H9 (cell line): ENCODE data around the gene ZNF566. TPM values are rescaled to one million over a fixed set of nuclear protein-coding genes. Genes with fewer than 3 reads are reported as not detected.

Experiments
- DNase-seq: peaks from one replicate; pipeline ENCODE4 v3.0.0-alpha.2; 2017
- H2AFZ ChIP-seq: one replicate; pipeline ENCODE4 v1.6.1; 2013; ENCODE audit warnings: mild to moderate bottlenecking, low read length, control low read depth, moderate library complexity
- H2AK5ac ChIP-seq: 2 replicates; pipeline ENCODE4 v1.6.1; 2013; ENCODE audit warnings: low read length, control low read depth, mixed read lengths; ENCODE audit not compliant: insufficient read length
- H2BK120ac ChIP-seq: one replicate; pipeline ENCODE4 v1.6.1; 2013; ENCODE audit warnings: low read depth, mild to moderate bottlenecking, low read length, control low read depth, inconsistent platforms; ENCODE audit not compliant: poor library complexity, severe bottlenecking
- H2BK12ac ChIP-seq: 2 replicates; pipeline ENCODE4 v1.6.1; 2013; ENCODE audit warnings: low read length, control low read depth, mixed read lengths, low read depth; ENCODE audit not compliant: insufficient read length
- H2BK15ac ChIP-seq: 2 replicates; pipeline ENCODE4 v1.6.1; 2013; ENCODE audit warnings: low read depth, low read length, control low read depth
- H2BK20ac ChIP-seq: one replicate; pipeline ENCODE4 v1.6.1; 2013; ENCODE audit warnings: low read depth, mild to moderate bottlenecking, low read length, control low read depth, inconsistent platforms; ENCODE audit not compliant: poor library complexity, severe bottlenecking
- H2BK5ac ChIP-seq: 2 replicates; pipeline ENCODE4 v1.6.1; 2013; ENCODE audit warnings: low read length, control low read depth, mixed read lengths; ENCODE audit not compliant: insufficient read length
- H3K14ac ChIP-seq: 2 replicates; pipeline ENCODE4 v1.6.1; 2013; ENCODE audit warnings: low read length, control low read depth; ENCODE audit not compliant: insufficient read depth
- H3K18ac ChIP-seq: 2 replicates; pipeline ENCODE4 v1.6.1; 2013; ENCODE audit warnings: low read depth, mild to moderate bottlenecking, mixed read lengths, low read length, control low read depth; ENCODE audit not compliant: insufficient read length
- H3K23ac ChIP-seq: 2 replicates; pipeline ENCODE4 v1.6.1; 2013; ENCODE audit warnings: low read length, control low read depth, mixed read lengths, low read depth; ENCODE audit not compliant: insufficient read length
- H3K23me2 ChIP-seq: 2 replicates; pipeline ENCODE4 v1.6.1; 2013; ENCODE audit warnings: low read depth, mild to moderate bottlenecking, mixed read lengths, low read length, control low read depth; ENCODE audit not compliant: insufficient read length, poor library complexity, severe bottlenecking
- H3K27ac ChIP-seq: 2 replicates; pipeline ENCODE4 v1.5.1; 2013; ENCODE audit warnings: low read length, control low read depth, mixed read lengths, low read depth; ENCODE audit not compliant: insufficient read length
- H3K27me3 ChIP-seq: 2 replicates; pipeline ENCODE4 v1.6.1; 2013; ENCODE audit warnings: low read length, control low read depth, inconsistent platforms; ENCODE audit not compliant: insufficient read depth
- H3K4ac ChIP-seq: 2 replicates; pipeline ENCODE4 v1.6.1; 2013; ENCODE audit warnings: low read depth, mild to moderate bottlenecking, control low read depth, inconsistent platforms, low read length, moderate library complexity
- H3K4me1 ChIP-seq: 2 replicates; pipeline ENCODE4 v1.6.1; 2013; ENCODE audit warnings: low read length, control low read depth, inconsistent platforms; ENCODE audit not compliant: insufficient read depth
- H3K4me2 ChIP-seq: 2 replicates; pipeline ENCODE4 v1.6.1; 2013; ENCODE audit warnings: low read length, control low read depth, mixed read lengths; ENCODE audit not compliant: insufficient read length, insufficient read depth
- H3K56ac ChIP-seq: 2 replicates; pipeline ENCODE4 v1.6.1; 2013; ENCODE audit warnings: low read depth, mild to moderate bottlenecking, mixed read lengths, low read length, control low read depth; ENCODE audit not compliant: insufficient read length
- H3K79me1 ChIP-seq: 2 replicates; pipeline ENCODE4 v1.6.1; 2013; ENCODE audit warnings: low read depth, mild to moderate bottlenecking, moderate library complexity, low read length, control low read depth, inconsistent platforms; ENCODE audit not compliant: insufficient read depth, poor library complexity, severe bottlenecking
- H3K79me2 ChIP-seq: 2 replicates; pipeline ENCODE4 v1.6.1; 2013; ENCODE audit warnings: low read length, control low read depth, inconsistent platforms; ENCODE audit not compliant: insufficient read depth
- H3K9ac ChIP-seq: 2 replicates; pipeline ENCODE4 v1.6.1; 2013; ENCODE audit warnings: low read length, control low read depth, mixed read lengths; ENCODE audit not compliant: insufficient read length; ENCODE audit errors: extremely low read depth
- H3K9me3 ChIP-seq: one replicate; pipeline ENCODE4 v1.6.1; 2013; ENCODE audit warnings: low read depth, low read length, inconsistent platforms; ENCODE audit not compliant: control insufficient read depth
- H3T11ph ChIP-seq: one replicate; pipeline ENCODE4 v1.6.1; 2013; ENCODE audit warnings: mild to moderate bottlenecking, low read length, control low read depth, inconsistent platforms
- H4K20me1 ChIP-seq: one replicate; pipeline ENCODE4 v1.6.1; 2013; ENCODE audit not compliant: control insufficient read depth, insufficient read length, insufficient read depth
- H4K5ac ChIP-seq: 2 replicates; pipeline ENCODE4 v1.6.1; 2013; ENCODE audit warnings: low read depth, mild to moderate bottlenecking, mixed read lengths, low read length, control low read depth; ENCODE audit not compliant: insufficient read length
- H4K8ac ChIP-seq: replicated peaks from 2 replicates; pipeline ENCODE4 v1.6.1; 2013; ENCODE audit warnings: low read length, control low read depth, mixed read lengths, low read depth; ENCODE audit not compliant: insufficient read length
- H4K91ac ChIP-seq: 2 replicates; pipeline ENCODE4 v1.6.1; 2013; ENCODE audit warnings: low read depth, mild to moderate bottlenecking, moderate library complexity, mixed read lengths, low read length, control low read depth; ENCODE audit not compliant: insufficient read length
- H3K27ac Mint-ChIP-seq, 3 experiments: 2 replicates in 2 of 3; 3 replicates in 1 of 3; pipeline ENCODE4 v1.8.0; 2020 to 2021; ENCODE audit warnings: mixed read lengths in 3 of 3, mild to moderate bottlenecking in 1 of 3, moderate library complexity in 1 of 3
- H3K27me3 Mint-ChIP-seq: 2 replicates; pipeline ENCODE4 v1.8.0; 2021; ENCODE audit warnings: low read depth, mild to moderate bottlenecking, moderate library complexity, mixed read lengths
- H3K36me3 Mint-ChIP-seq, 3 experiments: 2 replicates in 2 of 3; 3 replicates in 1 of 3; pipeline ENCODE4 v1.8.0; 2020 to 2021; ENCODE audit warnings: low read depth in 3 of 3, mixed read lengths in 3 of 3; ENCODE audit not compliant: insufficient read depth in 1 of 3
- H3K4me1 Mint-ChIP-seq, 2 experiments: 2 replicates each; pipeline ENCODE4 v1.8.0; 2020; ENCODE audit warnings: mixed read lengths in 2 of 2
- H3K4me3 Mint-ChIP-seq, 2 experiments: 2 replicates in 1 of 2; 3 replicates in 1 of 2; pipeline ENCODE4 v1.8.0; 2020 to 2021; ENCODE audit warnings: mild to moderate bottlenecking in 2 of 2, mixed read lengths in 2 of 2, moderate library complexity in 1 of 2
- H3K9me3 Mint-ChIP-seq, 2 experiments: 2 replicates in 1 of 2; 3 replicates in 1 of 2; pipeline ENCODE4 v1.8.0; 2020; ENCODE audit warnings: mild to moderate bottlenecking in 2 of 2, mixed read lengths in 2 of 2, moderate library complexity in 1 of 2
- WGBS: extraction: QIAGEN DNeasy Blood & Tissue Kit; methylation state at CpG from one replicate; pipeline ENCODE4 v1.1.7; 2013; ENCODE audit warnings: missing lambda C conversion rate, low lambda C conversion rate, mixed read lengths; ENCODE audit not compliant: insufficient read length; ENCODE audit errors: extremely low coverage; 5-methylcytosine and 5-hydroxymethylcytosine counted together
- total RNA-seq: library from RNA; stranded (reverse); gene quantifications from 2 replicates; pipeline ENCODE4 v1.2.1, GENCODE V29; 2021
- TF ChIP-seq, protein P1 (sequence below): fragments of 200-600 bp; sonication (generic); conservative IDR thresholded peaks from 3 replicates; pipeline ENCODE4 v1.8.0; 2021; ENCODE audit warnings: antibody characterized with exemption, mild to moderate bottlenecking

The ZNF566 gene
- total RNA-seq, 1 experiment from 2014 or later, result 18.0 TPM

DNA sequence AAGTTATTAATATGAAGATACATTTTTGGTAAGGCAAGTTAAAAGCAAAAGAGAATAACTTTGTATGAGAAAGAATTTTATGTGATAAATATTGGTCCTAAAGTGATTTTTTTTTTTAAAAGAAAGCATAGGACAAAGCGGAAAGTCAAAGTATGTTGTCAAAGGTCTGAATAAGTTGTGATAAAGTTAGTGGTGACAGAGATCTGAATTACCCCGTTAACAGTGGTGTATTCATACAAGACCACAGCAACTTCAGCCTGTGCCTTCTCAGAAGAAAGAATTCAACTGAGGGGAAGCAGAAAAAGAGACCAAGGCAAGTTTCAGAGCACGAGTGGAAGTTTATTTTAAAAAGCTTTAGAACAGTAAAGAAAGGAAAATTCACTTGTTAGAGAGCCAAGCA, 19.0 kb upstream of the ZNF566 start:
- Histone ChIP-seq H3K14ac (no peak overlapping the region), H4K20me1 (no peaks in the 10 kb centered on the region), H3K4me2 (no peak overlapping the region), H3K56ac (no peak overlapping the region), H2BK5ac (no peak overlapping the region), H2BK20ac (no peak overlapping the region), H3K27me3 (no peaks in the 10 kb centered on the region), H3K23ac (no peak overlapping the region), H3K27ac (no peak overlapping the region), H2BK120ac (no peak overlapping the region), H2BK15ac (no peak overlapping the region), H3K9ac (no peak overlapping the region), H3K79me1 (no peaks in the 10 kb centered on the region), H4K8ac (no peak overlapping the region), H2BK12ac (no peak overlapping the region), H3K23me2 (no peaks in the 10 kb centered on the region), H3K79me2 (no peaks in the 10 kb centered on the region), H3K4me1 (no peaks in the 10 kb centered on the region), H4K5ac (no peak overlapping the region), H3K18ac (no peak overlapping the region), H2AFZ (no peak overlapping the region), H3T11ph (no peak overlapping the region), H2AK5ac (no peak overlapping the region), H3K9me3 (peaks cover 29% of the 10 kb centered on the region), H4K91ac (no peak overlapping the region), H3K4ac (no peak overlapping the region)
- peaks cover 79 to 88% of the 10 kb centered on the region in 2 experiments for H3K9me3 Mint-ChIP-seq
- H3K4me1 Mint-ChIP-seq, result no peaks in the 10 kb centered on the region
- no peak for DNase-seq
- H3K4me3 Mint-ChIP-seq, result no peak overlapping the region
- WGBS, result no CpG with 5 or more reads among the region's 3 CpGs
- H3K36me3 Mint-ChIP-seq, result peaks cover 32 to 41% (median 33%) of the 10 kb centered on the region in 3 experiments
- H3K27me3 Mint-ChIP-seq, result peaks cover 5% of the 10 kb centered on the region
- H3K27ac Mint-ChIP-seq, result no peak overlapping the region
- TF ChIP-seq, protein P1, sequence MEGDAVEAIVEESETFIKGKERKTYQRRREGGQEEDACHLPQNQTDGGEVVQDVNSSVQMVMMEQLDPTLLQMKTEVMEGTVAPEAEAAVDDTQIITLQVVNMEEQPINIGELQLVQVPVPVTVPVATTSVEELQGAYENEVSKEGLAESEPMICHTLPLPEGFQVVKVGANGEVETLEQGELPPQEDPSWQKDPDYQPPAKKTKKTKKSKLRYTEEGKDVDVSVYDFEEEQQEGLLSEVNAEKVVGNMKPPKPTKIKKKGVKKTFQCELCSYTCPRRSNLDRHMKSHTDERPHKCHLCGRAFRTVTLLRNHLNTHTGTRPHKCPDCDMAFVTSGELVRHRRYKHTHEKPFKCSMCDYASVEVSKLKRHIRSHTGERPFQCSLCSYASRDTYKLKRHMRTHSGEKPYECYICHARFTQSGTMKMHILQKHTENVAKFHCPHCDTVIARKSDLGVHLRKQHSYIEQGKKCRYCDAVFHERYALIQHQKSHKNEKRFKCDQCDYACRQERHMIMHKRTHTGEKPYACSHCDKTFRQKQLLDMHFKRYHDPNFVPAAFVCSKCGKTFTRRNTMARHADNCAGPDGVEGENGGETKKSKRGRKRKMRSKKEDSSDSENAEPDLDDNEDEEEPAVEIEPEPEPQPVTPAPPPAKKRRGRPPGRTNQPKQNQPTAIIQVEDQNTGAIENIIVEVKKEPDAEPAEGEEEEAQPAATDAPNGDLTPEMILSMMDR, result no peak
